SK-N-SH (cell line): ENCODE results near the gene ERVFRD-1. TPM values are rescaled to one million over a fixed set of nuclear protein-coding genes. Genes with fewer than 3 reads are reported as not detected.

Experiments used
- CTCF ChIA-PET: fragments of 300-600, 350-600 bp; formaldehyde crosslinking; extraction: SDS; loops from one replicate; lab custom pipeline; 2021; lab: Yijun Ruan, JAX
- POLR2A ChIA-PET: fragments of 350-600 bp; sonication (Branson Sonifier 250); formaldehyde crosslinking; extraction: SDS; loops from one replicate; lab custom pipeline; 2020; ENCODE audit warnings: antibody characterized with exemption, inconsistent platforms; lab: Yijun Ruan, JAX
- DNase-seq: peaks from one replicate; pipeline ENCODE4 v3.0.0; 2012
- H2AFZ ChIP-seq: fragments of 200-600 bp; sonication (generic); 2 replicates; pipeline ENCODE4 v1.8.1; 2016; ENCODE audit warnings: antibody characterized with exemption, mild to moderate bottlenecking, low read depth
- H3F3A ChIP-seq: fragments of 200-600 bp; sonication (generic); replicated peaks from 2 replicates; pipeline ENCODE3; 2016; ENCODE audit warnings: antibody characterized with exemption, mild to moderate bottlenecking; ENCODE audit not compliant: insufficient read depth
- H3K27ac ChIP-seq, 2 experiments: fragments of 200-500 bp in 1 of 2; fragments of 200-600 bp in 1 of 2; sonication (Bioruptor generic) in 1 of 2; sonication (generic), shearing (Covaris generic) in 1 of 2; 2 replicates each; pipeline versions ENCODE4 v1.5.1 to v1.6.1; 2014 to 2016; ENCODE audit warnings: low read depth in 2 of 2, inconsistent platforms in 1 of 2, low read length in 1 of 2, mild to moderate bottlenecking in 1 of 2, mixed read lengths in 1 of 2
- H3K27me3 ChIP-seq: fragments of 200-600 bp; sonication (generic), shearing (Covaris generic); 2 replicates; pipeline ENCODE4 v1.6.1; 2016; ENCODE audit warnings: mixed run types; ENCODE audit not compliant: insufficient read depth
- H3K36me3 ChIP-seq, 2 experiments: fragments of 200-500 bp in 1 of 2; fragments of 200-600 bp in 1 of 2; sonication (Bioruptor generic) in 1 of 2; sonication (generic) in 1 of 2; replicated peaks in 1 of 2; 2 replicates each; pipeline versions ENCODE3 to v1.5.1; 2014 to 2016; ENCODE audit warnings: low read length in 1 of 2, mild to moderate bottlenecking in 1 of 2; ENCODE audit not compliant: insufficient read depth in 2 of 2, control insufficient read depth in 1 of 2
- H3K4me1 ChIP-seq, 2 experiments: fragments of 200-500 bp in 1 of 2; fragments of 200-600 bp in 1 of 2; sonication (Bioruptor generic) in 1 of 2; sonication (generic), shearing (Covaris generic) in 1 of 2; 2 replicates each; pipeline versions ENCODE4 v1.5.1 to v1.6.1; 2014 to 2016; ENCODE audit warnings: low read depth in 1 of 2, low read length in 1 of 2, mixed run types in 1 of 2; ENCODE audit not compliant: insufficient read depth in 2 of 2, control insufficient read depth in 1 of 2
- H3K4me2 ChIP-seq: fragments of 200-600 bp; sonication (generic), shearing (Covaris generic); 2 replicates; pipeline ENCODE4 v1.6.1; 2017; ENCODE audit warnings: mixed run types
- H3K4me3 ChIP-seq, 2 experiments: fragments of 200-500 bp in 1 of 2; fragments of 200-600 bp in 1 of 2; sonication (Bioruptor generic) in 1 of 2; sonication (generic), shearing (Covaris generic) in 1 of 2; 2 replicates each; pipeline versions ENCODE4 v1.5.1 to v1.8.1; 2014 to 2016; ENCODE audit warnings: low read depth in 2 of 2, inconsistent platforms in 1 of 2, low read length in 1 of 2, mild to moderate bottlenecking in 1 of 2, mixed read lengths in 1 of 2, moderate library complexity in 1 of 2
- H3K79me2 ChIP-seq: fragments of 200-600 bp; sonication (generic); 2 replicates; pipeline ENCODE4 v1.8.1; 2017; ENCODE audit warnings: mild to moderate bottlenecking; ENCODE audit not compliant: insufficient read depth
- H3K9ac ChIP-seq: fragments of 200-600 bp; sonication (generic); 2 replicates; pipeline ENCODE4 v1.6.1; 2017; ENCODE audit warnings: mixed run types
- H3K9me2 ChIP-seq: fragments of 200-600 bp; sonication (generic); 2 replicates; pipeline ENCODE4 v1.6.1; 2017; ENCODE audit warnings: mixed run types
- H3K9me3 ChIP-seq: fragments of 200-600 bp; sonication (generic); 2 replicates; pipeline ENCODE4 v1.6.1; 2017; ENCODE audit warnings: mixed run types, mild to moderate bottlenecking, moderate library complexity
- H4K20me1 ChIP-seq: fragments of 200-600 bp; sonication (generic); 2 replicates; pipeline ENCODE4 v1.6.1; 2017; ENCODE audit warnings: mild to moderate bottlenecking, mixed run types; ENCODE audit not compliant: insufficient read depth
- CHD2 ChIP-seq: fragments of 150-350 bp; IDR thresholded peaks from 2 replicates; pipeline ENCODE4 v1.6.1; 2018; ENCODE audit warnings: low read length; ENCODE audit not compliant: partially characterized antibody
- EP300 ChIP-seq, 2 experiments: IDR thresholded peaks; 2 replicates each; pipeline versions ENCODE4 v1.4.0 to v1.6.1; 2012; ENCODE audit warnings: borderline replicate concordance in 1 of 2, low read depth in 1 of 2, low read length in 1 of 2
- FOSL2 ChIP-seq: IDR thresholded peaks from 2 replicates; pipeline ENCODE4 v1.4.0; 2012; ENCODE audit warnings: low read depth, mild to moderate bottlenecking, moderate library complexity, borderline replicate concordance
- FOXJ3 ChIP-seq: sonication (generic); formaldehyde crosslinking; IDR thresholded peaks from 2 replicates; pipeline ENCODE4 v1.5.1; 2020; ENCODE audit warnings: mild to moderate bottlenecking, missing genetic modification reagents
- MEF2A ChIP-seq: IDR thresholded peaks from 2 replicates; pipeline ENCODE4 v1.4.0; 2012; ENCODE audit warnings: low read depth, borderline replicate concordance
- MXI1 ChIP-seq: IDR thresholded peaks from 2 replicates; pipeline ENCODE4 v1.6.1; 2012; ENCODE audit warnings: mild to moderate bottlenecking, low read depth, low read length, improper control_type of control experiment
- RAD21 ChIP-seq: IDR thresholded peaks from 2 replicates; pipeline ENCODE4 v1.6.1; 2012; ENCODE audit warnings: mild to moderate bottlenecking, low read length
- TAF1 ChIP-seq: IDR thresholded peaks from 2 replicates; pipeline ENCODE4 v1.6.1; 2012; ENCODE audit warnings: low read depth, mild to moderate bottlenecking, low read length, moderate library complexity, borderline replicate concordance
- TEAD4 ChIP-seq: IDR thresholded peaks from 2 replicates; pipeline ENCODE4 v1.4.0; 2012; ENCODE audit warnings: mild to moderate bottlenecking, borderline replicate concordance; ENCODE audit not compliant: insufficient read depth
- WGBS: methylation state at CpG from one replicate; pipeline ENCODE4 v1.1.6; 2017; ENCODE audit warnings: low lambda C conversion rate; 5-methylcytosine and 5-hydroxymethylcytosine counted together
- polyA plus RNA-seq, 3 experiments: library from polyadenylated mRNA; depleted of rRNA; stranded (reverse); fragments of >200 nt; gene quantifications; 2 replicates each; pipeline ENCODE4 v1.2.3, GENCODE V29; 2012
- TF ChIP-seq, protein P1 (sequence below): IDR thresholded peaks from 2 replicates; pipeline ENCODE4 v1.4.0; 2012; ENCODE audit warnings: low read depth, borderline replicate concordance
- TF ChIP-seq, protein P2 (sequence below): fragments of 200-600 bp; sonication (generic); IDR thresholded peaks from 2 replicates; pipeline ENCODE4 v1.6.1; 2017; ENCODE audit warnings: antibody characterized with exemption, mild to moderate bottlenecking, moderate library complexity
- TF ChIP-seq, protein P3 (sequence below): fragments of 150-350 bp; IDR thresholded peaks from 2 replicates; pipeline ENCODE4 v1.6.1; 2017; ENCODE audit warnings: antibody characterized with exemption, low read length, low read depth, borderline replicate concordance

Gene ERVFRD-1
- polyA plus RNA-seq, 1 of the 3 experiments (the other 2 are of a cell fraction): not detected

DNA sequence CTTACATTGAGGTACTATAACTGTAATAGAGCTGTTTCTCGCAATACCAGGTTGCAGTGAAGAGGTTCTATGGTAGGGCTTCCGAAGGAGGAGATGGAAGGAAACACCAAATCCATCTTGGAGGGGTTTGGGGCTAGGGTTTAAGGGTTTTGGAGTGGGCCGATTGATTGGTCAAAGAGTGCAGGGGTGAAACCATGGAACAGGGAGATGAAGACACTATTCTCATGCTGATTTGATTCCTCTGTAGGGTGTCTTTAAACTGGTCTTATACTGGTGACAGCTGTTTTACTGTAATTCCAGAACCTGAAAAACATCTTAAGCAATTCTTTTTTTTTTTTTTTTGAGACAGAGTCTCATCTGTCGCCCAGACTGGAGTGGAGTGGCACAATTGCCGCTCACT is 10.1 kb downstream of the ERVFRD-1 start:
- 98% methylated on average over 5 of the region's 5 CpGs for WGBS
- TF ChIP-seq MEF2A (no peak), EP300 (IDR thresholded peaks at IDR 0.05; ENCODE audit: borderline replicate concordance in 1 of 2, low read depth in 1 of 2, low read length in 1 of 2) (no peak), FOSL2 (no peak), TEAD4 (no peak), FOXJ3 (CRISPR knock-in tag) (no peak), MXI1 (no peak), CHD2 (no peak)
- TF ChIP-seq, protein P1, sequence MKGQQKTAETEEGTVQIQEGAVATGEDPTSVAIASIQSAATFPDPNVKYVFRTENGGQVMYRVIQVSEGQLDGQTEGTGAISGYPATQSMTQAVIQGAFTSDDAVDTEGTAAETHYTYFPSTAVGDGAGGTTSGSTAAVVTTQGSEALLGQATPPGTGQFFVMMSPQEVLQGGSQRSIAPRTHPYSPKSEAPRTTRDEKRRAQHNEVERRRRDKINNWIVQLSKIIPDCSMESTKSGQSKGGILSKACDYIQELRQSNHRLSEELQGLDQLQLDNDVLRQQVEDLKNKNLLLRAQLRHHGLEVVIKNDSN: no peak
- TF ChIP-seq, protein P2, sequence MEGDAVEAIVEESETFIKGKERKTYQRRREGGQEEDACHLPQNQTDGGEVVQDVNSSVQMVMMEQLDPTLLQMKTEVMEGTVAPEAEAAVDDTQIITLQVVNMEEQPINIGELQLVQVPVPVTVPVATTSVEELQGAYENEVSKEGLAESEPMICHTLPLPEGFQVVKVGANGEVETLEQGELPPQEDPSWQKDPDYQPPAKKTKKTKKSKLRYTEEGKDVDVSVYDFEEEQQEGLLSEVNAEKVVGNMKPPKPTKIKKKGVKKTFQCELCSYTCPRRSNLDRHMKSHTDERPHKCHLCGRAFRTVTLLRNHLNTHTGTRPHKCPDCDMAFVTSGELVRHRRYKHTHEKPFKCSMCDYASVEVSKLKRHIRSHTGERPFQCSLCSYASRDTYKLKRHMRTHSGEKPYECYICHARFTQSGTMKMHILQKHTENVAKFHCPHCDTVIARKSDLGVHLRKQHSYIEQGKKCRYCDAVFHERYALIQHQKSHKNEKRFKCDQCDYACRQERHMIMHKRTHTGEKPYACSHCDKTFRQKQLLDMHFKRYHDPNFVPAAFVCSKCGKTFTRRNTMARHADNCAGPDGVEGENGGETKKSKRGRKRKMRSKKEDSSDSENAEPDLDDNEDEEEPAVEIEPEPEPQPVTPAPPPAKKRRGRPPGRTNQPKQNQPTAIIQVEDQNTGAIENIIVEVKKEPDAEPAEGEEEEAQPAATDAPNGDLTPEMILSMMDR: no peak
- TF ChIP-seq, protein P3, sequence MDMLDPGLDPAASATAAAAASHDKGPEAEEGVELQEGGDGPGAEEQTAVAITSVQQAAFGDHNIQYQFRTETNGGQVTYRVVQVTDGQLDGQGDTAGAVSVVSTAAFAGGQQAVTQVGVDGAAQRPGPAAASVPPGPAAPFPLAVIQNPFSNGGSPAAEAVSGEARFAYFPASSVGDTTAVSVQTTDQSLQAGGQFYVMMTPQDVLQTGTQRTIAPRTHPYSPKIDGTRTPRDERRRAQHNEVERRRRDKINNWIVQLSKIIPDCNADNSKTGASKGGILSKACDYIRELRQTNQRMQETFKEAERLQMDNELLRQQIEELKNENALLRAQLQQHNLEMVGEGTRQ: no peak
- Histone ChIP-seq H3K4me2 (no peak overlapping the region), H3K9me2 (no peaks in the 10 kb centered on the region), H3K4me1 (peaks cover 0 to under 1% of the 10 kb centered on the region in 2 experiments; a peak in 2 of 4 replicates), H3K36me3 (peaks cover 0 to 39% of the 10 kb centered on the region in 2 experiments), H3F3A (no peaks in the 10 kb centered on the region), H3K4me3 (no peak overlapping the region), H3K79me2 (peaks cover 100% of the 10 kb centered on the region), H4K20me1 (peaks cover 6% of the 10 kb centered on the region; the same call in 1 of the 2 replicates), H2AFZ (no peak overlapping the region), H3K9ac (no peak overlapping the region), H3K9me3 (no peaks in the 10 kb centered on the region), H3K27me3 (no peaks in the 10 kb centered on the region), H3K27ac (no peak overlapping the region)
- POLR2A ChIA-PET: no interaction called here
- no peak for DNase-seq
- CTCF ChIA-PET: interaction anchor here (1.0 to 3.2 kb wide), 2 partner anchors 8 to 395 kb away, joined by 3 to 16 read pairs; partner anchors contain the start of gene SMIM13

DNA sequence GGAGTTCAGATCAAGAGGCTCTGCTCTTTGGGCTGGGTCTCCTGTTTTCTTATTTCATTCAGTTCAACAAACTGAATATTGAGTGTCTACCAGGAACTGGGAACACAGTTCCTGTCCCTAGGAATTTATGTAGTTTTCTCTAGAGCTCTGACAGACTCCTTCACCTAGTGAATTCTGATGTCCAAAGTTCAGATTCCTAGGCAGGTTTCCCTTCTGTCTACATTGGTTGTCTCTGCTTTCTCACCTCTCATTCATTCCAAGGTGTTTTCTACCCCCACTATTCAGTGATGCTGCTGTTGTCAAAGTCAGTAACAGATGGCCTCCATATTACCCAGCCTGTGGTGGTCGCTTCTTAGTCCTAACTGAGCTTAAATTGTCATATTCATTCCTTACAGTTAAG is 13.5 kb downstream of the ERVFRD-1 start:
- ChIA-PET POLR2A (no interaction called here), CTCF (no interaction called here)
- peaks cover 11% of the 10 kb centered on the region for H3F3A ChIP-seq
- H3K9ac ChIP-seq: no peak overlapping the region
- H3K4me3 ChIP-seq: no peak overlapping the region
- H3K9me3 ChIP-seq: no peaks in the 10 kb centered on the region
- H3K4me1 ChIP-seq: peaks cover 7 to 8% of the 10 kb centered on the region in 2 experiments; a peak in 3 of 4 replicates
- H3K27me3 ChIP-seq: no peaks in the 10 kb centered on the region
- H3K36me3 ChIP-seq: peaks cover 0 to 39% of the 10 kb centered on the region in 2 experiments
- H3K27ac ChIP-seq: no peak overlapping the region
- H2AFZ ChIP-seq: no peak overlapping the region
- TF ChIP-seq TAF1: no peak
- no peak for TF ChIP-seq RAD21
- TF ChIP-seq FOSL2: no peak
- no peak for DNase-seq
- H3K4me2 ChIP-seq: no peak overlapping the region
- H3K79me2 ChIP-seq: peaks cover 89% of the 10 kb centered on the region
- H4K20me1 ChIP-seq: peaks cover 11% of the 10 kb centered on the region
- 91% methylated on average over 1 of the region's 1 CpG for WGBS
- no peaks in the 10 kb centered on the region for H3K9me2 ChIP-seq
